Limb (tissue), 2 donors: ENCODE results near the gene LRRC8B.
"Not testable (repeated sequence)": the region's sequence is repeated elsewhere in the genome, so short reads cannot be mapped to it uniquely, and the experiment has no call there.

Source experiments
- DNase-seq, 2 donors: peaks; one replicate each; pipeline ENCODE4 v3.0.0-alpha.2; 2016; ENCODE audit errors: extremely low spot score in 2 of 2

The LRRC8B gene

DNA sequence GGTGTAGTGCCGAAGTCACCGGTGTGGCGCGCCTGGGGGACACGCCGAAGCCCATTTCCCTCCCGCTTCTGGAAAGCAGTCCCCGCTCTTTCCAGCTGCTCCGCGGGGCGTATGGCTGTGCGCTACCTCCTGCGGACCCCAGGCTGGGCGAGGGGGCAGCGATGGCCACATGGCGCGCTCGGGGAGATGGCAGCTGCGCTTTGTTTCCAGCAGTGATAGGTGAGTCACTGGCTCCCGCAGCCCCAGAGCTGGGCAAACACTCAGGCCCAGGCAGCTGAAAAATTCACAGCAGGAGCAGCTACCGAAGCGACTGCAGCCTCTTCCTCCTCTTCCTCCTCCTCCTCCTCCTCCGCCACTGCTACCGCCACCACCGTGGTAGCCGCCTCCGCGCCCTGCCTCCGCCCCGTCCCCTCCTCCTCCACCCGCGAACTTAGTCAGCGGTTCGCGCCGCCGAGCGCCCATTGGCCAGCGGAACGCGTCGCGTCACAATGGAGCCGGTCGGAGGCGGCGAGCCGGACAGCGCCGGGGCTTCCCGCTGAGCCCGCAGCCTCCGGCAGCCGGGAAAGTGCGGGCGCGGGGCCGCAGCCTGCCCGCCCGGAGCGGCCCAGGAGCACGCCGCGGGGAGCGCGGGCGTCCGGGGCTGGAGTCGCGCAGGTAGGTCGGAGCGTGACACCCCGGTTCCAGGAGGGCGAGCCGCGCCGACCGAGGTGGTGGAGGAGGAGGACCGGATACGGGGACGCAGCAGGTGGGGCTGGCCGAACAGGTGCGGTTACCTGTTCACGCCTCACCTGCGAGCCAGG lies at the start of gene LRRC8B:
Gene LRRC8B, plus strand, starts transcription at position 461 of the 800 bp plus-strand sequence. CDS start 57,822 bp downstream, outside the sequence.
- peak; percentile 78 to 92 for DNase-seq

DNA sequence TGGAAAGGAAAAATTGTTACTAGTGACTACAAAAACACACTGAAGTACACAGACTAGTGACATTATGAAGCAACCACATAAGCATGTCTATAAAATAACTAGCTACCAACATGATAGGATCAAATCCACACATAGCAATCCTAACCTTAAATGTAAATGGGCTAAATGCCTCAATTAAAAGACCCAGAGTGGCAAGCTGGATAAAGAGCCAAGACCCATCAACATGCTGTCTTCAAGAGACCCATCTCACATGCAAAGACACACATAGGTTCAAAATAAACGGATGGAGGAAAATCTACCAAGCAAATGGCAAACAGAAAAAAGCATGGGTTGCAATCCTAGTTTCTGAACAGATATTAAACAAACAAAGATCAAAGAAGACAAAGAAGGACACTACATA lies 49.4 kb upstream of the LRRC8B start:
- DNase-seq: no peak

DNA sequence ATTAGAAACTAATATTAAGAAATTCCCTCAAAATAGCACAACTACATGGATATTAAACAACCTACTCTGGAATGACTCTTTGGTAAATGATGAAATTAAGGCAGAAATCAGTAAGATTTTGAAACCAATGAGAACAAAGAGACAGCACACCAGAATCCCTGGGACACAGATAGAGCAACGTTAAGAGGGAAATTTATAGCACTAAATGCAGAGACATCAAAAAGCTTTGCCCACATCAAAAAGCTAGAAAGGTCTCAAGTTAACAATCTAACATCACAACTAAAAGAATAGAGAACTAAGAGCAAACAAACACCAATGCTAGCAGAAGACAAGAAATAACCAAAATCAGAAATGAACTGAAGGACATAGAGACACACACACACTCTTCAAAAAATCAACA lies 48.6 kb upstream of the LRRC8B start:
- no peak for DNase-seq

DNA sequence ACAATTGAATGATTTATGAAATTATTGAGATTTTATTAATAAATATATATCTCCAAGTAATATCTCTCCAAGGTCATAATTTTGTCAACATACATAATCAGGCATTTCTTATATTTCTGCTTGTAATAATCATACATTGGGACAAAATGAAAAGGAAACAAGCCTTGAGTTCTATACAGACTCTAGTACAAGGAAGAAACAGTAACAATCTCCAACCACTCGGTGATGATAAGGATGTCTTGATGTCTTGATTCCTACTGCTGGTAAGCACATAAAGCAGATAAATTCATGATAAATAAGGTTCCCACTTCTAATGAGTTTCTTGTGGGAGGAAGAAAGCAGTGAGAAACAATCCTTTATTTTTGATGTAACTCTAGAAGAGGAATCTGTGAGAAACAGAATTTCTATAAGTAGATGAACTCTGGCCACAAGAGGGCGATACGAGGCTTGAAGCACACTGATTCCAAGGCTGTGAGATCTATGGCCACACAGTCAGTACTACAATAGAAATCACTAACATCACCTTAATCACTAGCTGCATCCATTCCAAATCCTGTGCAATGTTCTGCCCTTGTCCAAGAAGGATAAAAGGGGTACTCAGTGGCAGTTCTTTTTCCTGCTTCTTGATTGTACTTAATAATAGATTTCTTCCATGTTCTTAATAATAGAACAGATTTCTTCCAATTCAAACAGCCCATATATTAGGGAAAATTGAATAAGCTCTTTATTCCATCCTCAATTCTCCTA lies 41.4 kb upstream of the LRRC8B start:
- peak; percentile 72 to 81 for DNase-seq

DNA sequence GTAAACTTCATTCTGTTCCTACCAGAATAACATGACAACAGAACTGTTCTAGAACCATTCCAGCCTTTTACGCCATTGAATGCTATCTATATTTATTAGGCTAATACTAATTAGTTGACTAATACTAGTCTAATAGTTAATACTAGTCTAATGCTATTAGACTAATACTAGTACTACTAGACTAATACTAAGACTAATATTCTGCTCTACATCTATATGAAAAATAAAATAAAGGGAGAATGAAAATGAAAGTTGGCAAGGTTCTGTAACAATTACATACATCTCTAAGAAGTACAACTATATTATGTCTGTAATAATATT lies 40.9 kb upstream of the LRRC8B start:
- DNase-seq: no peak

DNA sequence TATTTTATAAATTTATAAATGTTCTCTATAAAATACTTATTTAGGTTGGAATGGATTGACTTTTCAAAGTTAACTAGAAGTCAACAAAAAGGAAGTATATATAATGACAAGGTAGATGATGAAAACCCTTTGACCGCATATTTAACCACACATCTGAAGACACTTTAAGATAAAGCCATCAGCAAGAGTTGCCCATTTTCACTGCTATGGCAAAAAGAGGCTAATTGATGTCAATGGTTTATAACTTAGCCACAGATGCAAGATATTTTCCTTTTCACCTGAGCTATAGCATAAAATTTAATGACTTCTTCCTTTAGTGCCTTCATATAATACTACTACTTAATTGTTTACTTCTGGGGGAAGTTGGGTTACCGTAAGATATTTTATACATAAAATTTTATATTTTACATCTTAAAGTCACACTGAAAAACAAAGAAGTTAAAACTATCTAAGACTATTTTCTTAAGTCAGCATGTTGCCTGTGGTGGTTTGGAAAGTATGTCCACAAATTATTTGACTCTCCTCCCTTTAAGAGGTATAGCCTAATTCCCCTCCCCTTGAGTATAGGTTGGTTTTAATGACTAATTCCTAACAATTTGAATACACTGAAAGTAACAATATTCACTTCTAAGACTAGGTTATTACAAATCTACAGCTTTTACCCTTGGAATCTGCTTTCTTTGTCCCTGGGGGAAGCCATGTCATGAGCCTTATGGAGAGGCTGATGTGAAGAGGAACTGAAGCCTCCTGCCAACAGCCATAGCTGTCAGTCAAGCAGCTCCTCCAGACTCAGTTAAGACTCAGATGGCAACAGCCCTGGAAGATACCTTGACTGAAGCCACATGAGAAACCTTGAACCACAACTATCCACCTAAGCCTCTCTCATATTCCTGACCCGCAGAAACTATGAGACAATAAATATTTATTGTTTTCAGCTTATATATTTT lies 40.3 kb upstream of the LRRC8B start:
- DNase-seq: no peak

DNA sequence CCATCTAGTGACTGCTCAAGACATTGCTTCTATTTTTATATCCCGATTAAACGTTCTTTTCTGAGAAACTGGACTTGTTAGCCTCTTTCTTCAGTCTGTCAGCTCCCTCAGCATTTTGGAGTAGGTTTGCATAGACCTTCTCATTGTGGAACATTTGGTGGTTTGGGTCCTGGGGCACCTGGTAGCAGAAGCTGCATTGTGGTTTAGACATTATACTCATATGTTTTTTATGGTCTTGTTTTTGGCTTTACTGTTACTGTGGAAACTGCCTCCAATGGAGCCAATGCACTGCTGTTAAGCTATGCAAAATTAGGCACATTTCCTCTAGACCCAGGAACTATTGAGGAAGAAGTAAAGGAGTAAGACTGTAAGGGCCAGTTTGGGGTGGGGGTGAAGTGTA lies 36.7 kb upstream of the LRRC8B start:
- DNase-seq: no peak

DNA sequence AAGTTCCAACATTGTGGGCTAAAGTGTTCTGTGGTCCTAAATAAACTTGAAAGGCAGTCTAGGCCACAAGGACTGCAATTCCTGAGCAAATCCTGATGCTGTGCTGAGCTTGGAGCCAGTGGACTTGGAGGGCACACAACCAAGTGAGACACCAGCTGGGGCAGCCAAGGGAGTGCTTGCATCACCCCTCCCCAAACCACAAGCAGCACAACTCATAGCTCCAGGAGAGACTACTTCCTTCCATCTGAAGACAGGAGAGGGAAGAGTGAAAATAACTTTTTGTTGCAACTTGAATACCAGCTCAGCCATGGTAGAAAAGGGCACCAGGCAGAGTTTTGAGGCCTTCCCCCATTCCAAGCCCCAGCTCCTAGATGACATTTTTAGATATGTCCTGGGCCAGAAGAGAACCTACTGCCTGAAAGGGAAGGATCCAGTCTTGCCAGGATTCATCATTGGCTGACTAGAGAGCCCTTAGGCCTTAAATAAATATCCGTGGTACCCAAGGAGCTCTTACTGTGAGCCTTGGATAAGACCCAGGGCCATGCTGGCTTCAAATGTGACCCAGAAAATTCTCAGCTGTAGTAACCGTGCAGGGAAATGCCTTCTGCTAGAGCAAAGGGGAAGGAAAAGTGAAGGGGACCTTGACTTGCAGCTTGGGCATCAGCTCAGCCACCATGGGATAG lies 35.4 kb upstream of the LRRC8B start:
- DNase-seq: no peak

DNA sequence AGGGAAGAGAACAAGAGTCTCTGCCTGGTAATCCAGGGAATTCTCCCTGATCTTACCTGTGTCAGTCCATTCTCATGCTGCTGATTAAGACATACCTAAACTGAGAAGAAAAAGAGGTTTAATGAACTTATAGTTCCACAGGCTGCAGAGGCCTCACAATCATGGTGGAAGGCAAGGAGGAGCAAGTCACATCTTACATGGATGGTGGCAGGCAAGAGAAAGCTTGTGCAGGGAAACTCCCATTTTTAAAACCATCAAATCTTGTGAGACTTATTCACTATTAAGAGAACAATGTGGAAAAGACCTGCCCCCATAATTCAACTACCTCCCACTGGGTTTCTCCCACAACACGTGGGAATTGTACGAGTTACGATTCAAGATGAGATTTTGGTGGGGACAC lies 34.2 kb upstream of the LRRC8B start:
- DNase-seq: no peak

DNA sequence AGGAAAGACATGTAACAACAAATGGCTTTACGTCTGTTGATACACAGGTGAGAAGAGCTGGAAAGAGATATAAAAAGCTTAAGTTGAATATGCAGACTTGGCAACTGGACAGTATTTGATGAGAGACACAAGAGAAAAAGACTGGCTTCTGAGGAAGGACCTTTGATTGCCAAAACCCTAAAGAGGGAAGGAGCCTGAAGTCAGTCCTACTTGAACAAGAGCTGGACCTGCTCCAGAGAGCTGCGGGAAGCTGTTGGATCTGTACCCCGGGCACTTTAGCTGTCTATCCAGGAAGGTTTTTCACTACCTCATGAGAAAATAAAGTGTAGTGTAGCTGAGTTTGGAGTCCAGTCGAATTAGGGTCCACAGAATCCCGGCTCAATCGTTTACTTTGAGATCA lies 25.3 kb upstream of the LRRC8B start:
- no peak for DNase-seq

DNA sequence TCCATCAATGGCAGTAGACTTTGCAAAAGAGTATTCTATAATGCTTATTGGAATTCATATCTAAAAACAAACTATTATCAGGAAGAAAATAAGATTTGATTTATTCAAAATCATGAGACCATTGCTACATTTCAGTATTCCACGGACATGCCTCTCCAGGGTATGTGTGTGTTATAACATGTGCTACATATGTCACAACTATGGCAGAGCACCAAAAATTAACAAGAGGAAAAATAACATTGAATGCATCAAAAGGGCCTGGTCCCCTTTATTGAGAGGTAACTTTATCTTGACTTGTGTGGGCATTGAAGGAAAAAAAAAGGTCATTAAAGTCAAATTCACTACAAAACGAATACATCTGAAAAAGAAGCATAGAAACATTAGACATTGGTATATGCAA lies 22.6 kb upstream of the LRRC8B start:
- no peak for DNase-seq

DNA sequence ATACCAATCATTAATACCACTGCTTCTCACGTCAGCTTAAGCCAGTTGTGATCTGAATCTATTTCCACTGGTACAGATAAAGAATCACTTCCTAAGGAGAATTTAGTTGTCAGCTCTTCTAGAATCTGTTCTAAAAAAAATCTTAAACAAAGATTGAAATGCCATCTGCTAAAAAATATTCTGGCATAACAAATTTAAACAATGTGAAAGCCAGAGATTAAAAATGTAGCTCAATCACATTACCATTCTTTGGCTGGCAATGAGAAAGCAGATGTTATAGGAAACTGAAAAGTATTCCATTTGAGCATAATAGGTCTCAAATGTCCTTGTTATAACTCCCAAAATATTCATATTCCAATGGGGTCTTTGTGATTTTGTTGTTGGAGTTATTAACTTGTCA lies 21.7 kb upstream of the LRRC8B start:
- no peak for DNase-seq

DNA sequence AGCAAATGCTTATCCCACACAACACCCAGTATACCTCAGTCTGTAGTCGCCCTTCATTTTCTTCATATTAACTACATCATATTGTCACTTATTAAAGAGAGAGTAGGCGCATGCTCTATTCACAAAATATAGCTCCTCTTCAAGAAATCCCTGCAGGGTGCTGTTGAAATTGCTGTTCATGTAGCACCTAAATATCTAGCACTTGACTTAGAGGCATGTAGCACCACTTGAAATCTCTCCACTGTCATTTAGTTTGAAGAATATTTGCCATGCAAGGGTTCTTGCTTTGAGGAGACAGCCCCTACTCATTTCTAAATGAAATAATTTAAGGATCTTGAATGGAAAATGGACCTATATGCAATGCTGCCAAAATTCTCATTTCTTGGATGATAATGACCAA lies 20.9 kb upstream of the LRRC8B start:
- DNase-seq: no peak

DNA sequence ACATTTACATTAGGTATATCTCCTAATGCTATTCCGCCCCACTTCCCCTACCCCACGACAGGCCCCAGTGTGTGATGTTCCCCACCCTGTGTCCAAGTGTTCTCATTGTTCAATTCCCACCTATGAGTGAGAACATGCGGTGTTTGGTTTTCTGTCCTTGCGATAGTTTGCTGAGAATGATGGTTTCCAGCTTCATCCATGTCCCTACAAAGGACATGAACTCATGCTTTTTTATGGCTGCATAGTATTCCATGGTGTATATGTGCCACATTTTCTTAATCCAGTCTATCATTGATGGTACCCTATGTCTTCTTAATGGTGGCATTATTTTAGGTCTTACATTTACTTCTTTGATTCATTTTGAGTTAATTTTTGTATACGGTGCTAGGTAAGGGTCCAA lies 14.6 kb upstream of the LRRC8B start:
- DNase-seq: not testable (repeated sequence)

DNA sequence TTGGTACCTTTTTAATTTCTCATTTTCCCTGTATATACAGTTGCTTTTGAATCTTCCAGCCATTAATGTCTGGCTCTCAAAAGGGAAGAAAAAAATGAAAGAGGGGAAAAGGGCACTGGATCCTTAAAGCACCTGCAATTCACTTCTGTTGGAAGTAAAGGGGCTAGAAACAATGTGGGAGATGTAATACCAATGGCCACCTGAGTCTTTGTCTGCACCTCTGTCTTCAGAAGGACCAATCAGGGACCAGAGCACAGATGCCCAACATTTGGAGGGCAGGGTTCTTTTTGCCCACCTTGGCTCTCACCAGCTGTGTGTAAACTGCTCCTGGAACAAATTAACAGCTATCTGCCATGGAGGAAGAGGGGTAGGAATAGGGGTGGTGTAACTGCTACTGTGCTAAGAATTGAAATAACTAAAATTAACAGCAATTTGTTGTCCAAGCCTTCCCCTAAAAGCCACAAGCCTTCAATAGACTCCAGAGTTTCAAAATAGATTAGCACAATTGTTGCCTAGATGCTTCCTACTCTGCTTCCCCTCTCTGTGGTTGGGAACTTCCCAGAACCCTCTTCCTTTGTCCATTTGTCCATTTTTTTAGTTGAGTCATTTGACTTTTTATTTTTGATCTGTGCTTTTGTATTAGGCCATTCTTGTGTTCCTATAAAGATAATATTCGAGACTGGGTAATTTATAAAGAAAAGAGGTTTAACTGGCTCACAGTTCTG lies 11.5 kb upstream of the LRRC8B start:
- no peak for DNase-seq

DNA sequence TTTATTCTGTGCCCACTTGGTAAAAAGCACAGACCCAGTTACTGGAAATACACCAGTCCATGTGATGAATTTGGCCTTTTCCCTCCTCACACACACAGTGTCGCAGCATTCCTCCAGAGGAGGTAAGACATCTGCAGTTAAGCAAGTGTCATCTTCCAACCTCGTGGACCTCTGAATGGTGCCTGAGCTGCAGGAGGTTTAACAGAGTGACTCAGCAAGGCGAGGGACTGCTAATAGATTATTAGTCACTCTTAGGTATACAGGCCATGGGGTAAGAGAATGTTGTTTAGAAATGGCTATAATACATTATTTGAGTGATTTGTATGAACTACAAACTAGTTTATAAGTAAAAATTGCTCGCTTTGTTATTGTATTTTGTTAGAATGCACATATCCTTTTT lies 8.6 kb upstream of the LRRC8B start:
- no peak for DNase-seq

DNA sequence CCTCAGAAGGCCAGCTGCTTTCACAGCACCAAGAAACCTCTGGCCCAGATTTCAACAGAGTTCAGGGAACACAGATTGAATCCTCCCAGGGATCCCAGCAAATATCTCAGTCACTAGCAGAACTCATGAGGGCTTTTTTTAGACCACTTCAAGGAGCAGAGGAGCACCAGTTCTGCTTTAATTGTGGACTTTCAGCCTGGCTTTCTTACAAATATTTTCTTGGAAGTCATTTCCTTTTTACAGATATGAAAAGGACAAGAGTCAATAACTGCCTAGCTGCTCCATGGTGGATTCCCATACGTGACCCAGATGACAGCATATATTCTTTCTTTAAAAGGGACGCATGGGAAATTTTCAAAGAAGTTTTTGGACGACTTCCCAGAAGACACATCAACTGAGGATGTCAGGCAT lies 6.4 kb upstream of the LRRC8B start:
- peak in 1 of 2 donors; percentile 18 for DNase-seq

DNA sequence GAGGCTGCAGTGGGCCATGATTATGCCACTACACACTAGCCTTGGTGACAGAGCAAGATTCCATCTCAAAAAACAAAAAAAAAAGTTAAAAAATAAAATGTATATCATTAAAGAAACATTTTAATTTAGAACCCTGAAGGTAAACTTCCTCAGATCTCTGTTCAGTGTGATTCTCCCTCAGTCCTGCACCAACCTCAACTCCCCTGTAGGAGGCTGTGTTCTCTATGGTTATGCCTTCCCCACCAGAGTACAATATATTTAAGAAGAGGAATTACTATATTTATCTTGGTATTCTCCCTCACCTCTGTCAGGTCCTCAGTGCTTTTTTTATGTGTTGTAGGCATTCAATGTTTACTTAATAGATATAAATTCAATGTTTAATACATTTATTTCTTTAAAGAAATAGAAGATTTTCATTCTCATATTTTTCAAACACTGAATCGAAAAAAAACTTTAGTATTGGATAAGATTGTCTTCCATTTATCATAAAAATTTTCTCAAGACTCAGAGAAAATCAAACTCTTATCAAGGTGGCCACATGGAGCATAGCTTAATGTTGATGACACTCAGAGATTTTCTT lies 4.8 kb upstream of the LRRC8B start:
- DNase-seq: no peak

DNA sequence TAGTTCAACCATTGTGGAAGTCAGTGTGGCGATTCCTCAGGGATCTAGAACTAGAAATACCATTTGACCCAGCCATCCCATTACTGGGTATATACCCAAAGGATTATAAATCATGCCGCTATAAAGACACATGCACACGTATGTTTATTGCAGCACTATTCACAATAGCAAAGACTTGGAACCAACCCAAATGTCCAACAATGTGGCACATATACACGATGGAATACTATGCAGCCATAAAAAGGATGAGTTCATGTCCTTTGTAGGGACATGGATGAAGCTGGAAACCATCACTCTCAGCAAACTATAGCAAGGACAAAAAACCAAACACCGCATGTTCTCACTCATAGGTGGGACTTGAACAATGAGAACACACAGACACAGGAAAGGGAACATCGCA lies 2.7 kb upstream of the LRRC8B start:
- DNase-seq: not testable (repeated sequence)
